ENCODE results near the gene COPE. TPM values are rescaled to one million over a fixed set of nuclear protein-coding genes. Genes with fewer than 3 reads are reported as not detected.

Gene COPE
- polyA plus RNA-seq, 1 donor (not counting 4 experiments of a cell fraction or from before 2014, with no cell fraction given), result 109 TPM

DNA sequence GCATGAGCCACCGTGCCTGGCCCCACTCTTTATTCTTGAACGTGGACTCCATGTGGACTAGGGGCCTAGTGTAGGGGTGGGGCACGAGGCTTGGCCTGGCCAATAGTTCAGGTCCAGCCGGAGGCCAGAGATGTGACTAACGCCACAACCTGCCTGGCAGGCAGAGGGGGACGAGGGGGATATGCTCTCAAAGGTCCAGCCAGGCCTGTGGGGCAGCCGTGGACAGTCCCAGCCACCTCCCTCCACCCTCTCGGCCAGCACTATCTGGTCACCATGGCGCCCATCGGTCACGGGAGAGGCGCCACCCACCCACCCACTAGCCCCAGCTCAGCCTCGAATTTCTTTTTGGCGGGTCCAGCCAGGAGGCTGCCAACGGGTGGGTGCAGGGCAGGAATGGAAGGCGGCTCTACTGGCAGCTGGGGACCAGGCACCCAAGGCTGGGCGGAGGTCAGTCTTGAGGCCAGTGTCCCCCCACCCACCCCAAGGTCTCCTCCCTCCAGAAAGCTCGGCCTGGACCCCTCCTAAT lies 21.0 kb downstream of the COPE start:
- Histone ChIP-seq H3K27me3 (ENCODE audit: control insufficient read depth, extremely low read depth, insufficient read depth, low read length) (peaks cover 34% of the 10 kb centered on the region), H3K36me3 (ENCODE audit: control insufficient read depth in 2 of 2, extremely low read depth in 1 of 2, insufficient read depth in 2 of 2, low read length in 2 of 2) (peaks cover 0 to 9% of the 10 kb centered on the region in 2 experiments), H4K20me1 (ENCODE audit: control insufficient read depth, extremely low read depth, insufficient read depth, low read length) (no peaks in the 10 kb centered on the region), H3K9ac (ENCODE audit: control insufficient read depth, extremely low read depth, insufficient read depth, low read length) (no peak overlapping the region), H3K79me2 (ENCODE audit: control insufficient read depth, insufficient read depth, low read length) (no peaks in the 10 kb centered on the region), H3K4me3 (ENCODE audit: control insufficient read depth in 2 of 3, extremely low read depth in 1 of 3, insufficient read depth in 2 of 3, low read depth in 1 of 3, low read length in 3 of 3) (no peak overlapping the region), H3K9me1 (ENCODE audit: control insufficient read depth, extremely low read depth, insufficient read depth, low read length) (no peaks in the 10 kb centered on the region), H3K9me3 (ENCODE audit: control insufficient read depth, low read depth, low read length) (no peaks in the 10 kb centered on the region), H3K4me2 (ENCODE audit: control insufficient read depth, extremely low read depth, insufficient read depth, low read depth, low read length) (no peak overlapping the region), H3K27ac (ENCODE audit: control insufficient read depth, insufficient read depth, low read length) (no peak overlapping the region), H2AFZ (ENCODE audit: control insufficient read depth, low read length) (no peak overlapping the region), H3K4me1 (ENCODE audit: control insufficient read depth, extremely low read depth, insufficient read depth, low read length) (no peaks in the 10 kb centered on the region)
- FAIRE-seq (no peak), DNase-seq (ENCODE audit: low read depth, low spot score) (no peak)
- no peak for TF ChIP-seq EZH2 (IDR thresholded peaks at IDR 0.05; ENCODE audit: low read length)
- dilution Hi-C loops (cut with MboI; ENCODE audit: extremely low pct_ligation_motif_present, low sequenced_read_pairs), result no loop called here

DNA sequence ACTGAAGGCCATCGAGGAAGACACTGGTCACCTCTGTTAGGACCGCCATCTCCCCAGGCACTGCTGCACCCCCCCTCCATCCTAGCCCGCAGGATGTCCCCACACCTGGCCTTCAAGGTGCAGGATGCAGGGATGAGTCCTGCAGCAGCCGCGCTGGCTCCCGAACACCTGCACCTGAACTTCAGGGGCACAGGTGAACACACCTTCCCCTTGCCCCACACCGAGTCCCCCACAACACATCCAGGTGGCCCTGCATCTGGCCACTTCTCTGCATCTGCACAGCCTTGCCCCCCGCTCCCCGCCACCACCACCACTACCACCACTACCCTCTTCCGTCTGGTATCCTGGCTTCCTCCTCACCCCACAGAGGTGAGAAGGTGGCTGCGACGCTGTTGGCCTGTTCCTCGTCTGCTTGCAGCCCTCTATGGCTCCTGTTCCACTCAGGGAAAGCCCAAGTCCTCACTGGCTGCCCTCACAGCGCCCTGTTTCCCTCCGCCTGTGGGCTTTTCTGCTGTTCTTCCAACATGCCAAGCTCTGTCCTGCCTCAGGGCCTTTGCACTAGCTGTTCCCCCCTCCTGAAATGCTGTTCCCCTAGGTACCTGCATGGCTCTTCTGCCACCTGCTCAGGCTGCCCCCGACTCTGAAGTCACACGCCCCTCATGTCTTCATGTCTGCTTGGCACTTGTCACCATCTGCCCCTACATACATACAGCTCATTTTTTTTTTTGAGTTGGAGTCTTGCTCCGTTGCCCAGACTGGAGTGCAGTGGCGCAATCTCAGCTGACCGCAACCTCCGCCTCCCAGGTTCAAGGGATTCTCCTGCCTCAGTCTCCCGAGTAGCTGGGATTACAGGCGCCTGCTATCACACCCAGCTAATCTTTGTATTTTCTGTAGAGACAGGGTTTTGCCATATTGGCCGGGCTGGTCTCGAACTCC lies 21.8 kb downstream of the COPE start:
- no peaks in the 10 kb centered on the region for H4K20me1 ChIP-seq (ENCODE audit: control insufficient read depth, extremely low read depth, insufficient read depth, low read length)
- H3K27ac ChIP-seq (ENCODE audit: control insufficient read depth, insufficient read depth, low read length), result no peak overlapping the region
- H3K36me3 ChIP-seq (ENCODE audit: control insufficient read depth in 2 of 2, extremely low read depth in 1 of 2, insufficient read depth in 2 of 2, low read length in 2 of 2), result peaks cover 0 to 6% of the 10 kb centered on the region in 2 experiments
- TF ChIP-seq, protein P1, sequence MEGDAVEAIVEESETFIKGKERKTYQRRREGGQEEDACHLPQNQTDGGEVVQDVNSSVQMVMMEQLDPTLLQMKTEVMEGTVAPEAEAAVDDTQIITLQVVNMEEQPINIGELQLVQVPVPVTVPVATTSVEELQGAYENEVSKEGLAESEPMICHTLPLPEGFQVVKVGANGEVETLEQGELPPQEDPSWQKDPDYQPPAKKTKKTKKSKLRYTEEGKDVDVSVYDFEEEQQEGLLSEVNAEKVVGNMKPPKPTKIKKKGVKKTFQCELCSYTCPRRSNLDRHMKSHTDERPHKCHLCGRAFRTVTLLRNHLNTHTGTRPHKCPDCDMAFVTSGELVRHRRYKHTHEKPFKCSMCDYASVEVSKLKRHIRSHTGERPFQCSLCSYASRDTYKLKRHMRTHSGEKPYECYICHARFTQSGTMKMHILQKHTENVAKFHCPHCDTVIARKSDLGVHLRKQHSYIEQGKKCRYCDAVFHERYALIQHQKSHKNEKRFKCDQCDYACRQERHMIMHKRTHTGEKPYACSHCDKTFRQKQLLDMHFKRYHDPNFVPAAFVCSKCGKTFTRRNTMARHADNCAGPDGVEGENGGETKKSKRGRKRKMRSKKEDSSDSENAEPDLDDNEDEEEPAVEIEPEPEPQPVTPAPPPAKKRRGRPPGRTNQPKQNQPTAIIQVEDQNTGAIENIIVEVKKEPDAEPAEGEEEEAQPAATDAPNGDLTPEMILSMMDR (optimal IDR thresholded peaks at IDR 0.05 in 1 of 3, IDR thresholded peaks at IDR 0.05 in 1 of 3, conservative IDR thresholded peaks at IDR 0.05 in 1 of 3; ENCODE audit: extremely low read depth in 1 of 3, insufficient read depth in 2 of 3, low read length in 3 of 3), result no peak
- no peak for TF ChIP-seq EZH2 (IDR thresholded peaks at IDR 0.05; ENCODE audit: low read length)
- H2AFZ ChIP-seq (ENCODE audit: control insufficient read depth, low read length), result no peak overlapping the region
- dilution Hi-C loops (cut with MboI; ENCODE audit: extremely low pct_ligation_motif_present, low sequenced_read_pairs), result no loop called here
- no peak overlapping the region for H3K4me3 ChIP-seq (ENCODE audit: control insufficient read depth in 2 of 3, extremely low read depth in 1 of 3, insufficient read depth in 2 of 3, low read depth in 1 of 3, low read length in 3 of 3)
- H3K4me2 ChIP-seq (ENCODE audit: control insufficient read depth, extremely low read depth, insufficient read depth, low read depth, low read length), result no peak overlapping the region
- no peaks in the 10 kb centered on the region for H3K9me3 ChIP-seq (ENCODE audit: control insufficient read depth, low read depth, low read length)
- no peak overlapping the region for H3K9ac ChIP-seq (ENCODE audit: control insufficient read depth, extremely low read depth, insufficient read depth, low read length)
- no peaks in the 10 kb centered on the region for H3K79me2 ChIP-seq (ENCODE audit: control insufficient read depth, insufficient read depth, low read length)
- FAIRE-seq (no peak), DNase-seq (ENCODE audit: low read depth, low spot score) (no peak)
- no peaks in the 10 kb centered on the region for H3K9me1 ChIP-seq (ENCODE audit: control insufficient read depth, extremely low read depth, insufficient read depth, low read length)
- H3K27me3 ChIP-seq (ENCODE audit: control insufficient read depth, extremely low read depth, insufficient read depth, low read length), result peaks cover 35% of the 10 kb centered on the region
- no peaks in the 10 kb centered on the region for H3K4me1 ChIP-seq (ENCODE audit: control insufficient read depth, extremely low read depth, insufficient read depth, low read length)
